ENCODE data around the gene KIR2DL3.
"Not testable (repeated sequence)": the region's sequence is repeated elsewhere in the genome, so short reads cannot be mapped to it uniquely, and the experiment has no call there.

KIR2DL3 gene

GRCh38 chr19:54744080-54744479, 5.8 kb downstream of the KIR2DL3 start:
- DNase-seq, result not testable (repeated sequence)

- not testable (repeated sequence) for DNase-seq
These were observed 9.5 kb downstream of the KIR2DL3 start for GRCh38 chr19:54747614-54748322.

GRCh38 chr19:54750276-54750675, 12.0 kb downstream of the KIR2DL3 start:
- DNase-seq, result not testable (repeated sequence)

GRCh38 chr19:54756204-54757110, 18.1 kb downstream of the KIR2DL3 start:
- DNase-seq, result not testable (repeated sequence)

- not testable (repeated sequence) for DNase-seq
These were observed 20.3 kb downstream of the KIR2DL3 start for GRCh38 chr19:54758577-54758976.

- not testable (repeated sequence) for DNase-seq
These were observed 25.9 kb downstream of the KIR2DL3 start for GRCh38 chr19:54764219-54764618.

GRCh38 chr19:54766464-54766863, 28.2 kb downstream of the KIR2DL3 start:
- not testable (repeated sequence) for DNase-seq

GRCh38 chr19:54769646-54770045, 31.3 kb downstream of the KIR2DL3 start, which contains the start of gene KIR2DL1:
KIR2DL1 (plus strand) TSS chr19:54769793; CDS start chr19:54769851, 58 bp downstream.
- DNase-seq, result not testable (repeated sequence)

- not testable (repeated sequence) for DNase-seq
These were observed 32.2 kb downstream of the KIR2DL3 start for GRCh38 chr19:54770511-54770910.

GRCh38 chr19:54771018-54771960, 33.0 kb downstream of the KIR2DL3 start:
- DNase-seq, result not testable (repeated sequence)

- not testable (repeated sequence) for DNase-seq
These were observed 34.4 kb downstream of the KIR2DL3 start for GRCh38 chr19:54772666-54773065.

- DNase-seq, result not testable (repeated sequence)
These were observed 36.9 kb downstream of the KIR2DL3 start for GRCh38 chr19:54775095-54775815.

GRCh38 chr19:54775830-54776229, 37.5 kb downstream of the KIR2DL3 start:
- not testable (repeated sequence) for DNase-seq

- not testable (repeated sequence) for DNase-seq
These were observed 39.5 kb downstream of the KIR2DL3 start for GRCh38 chr19:54777851-54778250.

- not testable (repeated sequence) for DNase-seq
These were observed 40.6 kb downstream of the KIR2DL3 start for GRCh38 chr19:54778896-54779295.

- DNase-seq, result not testable (repeated sequence)
These were observed 44.6 kb downstream of the KIR2DL3 start for GRCh38 chr19:54782916-54783315.

GRCh38 chr19:54786091-54786723, 47.9 kb downstream of the KIR2DL3 start:
- not testable (repeated sequence) for DNase-seq

- DNase-seq, result not testable (repeated sequence)
These were observed 49.8 kb downstream of the KIR2DL3 start for GRCh38 chr19:54788154-54788553.

- no peak for DNase-seq
These were observed 52.4 kb downstream of the KIR2DL3 start for GRCh38 chr19:54790711-54791110.

GRCh38 chr19:54791476-54791875, 53.2 kb downstream of the KIR2DL3 start:
- no peak for DNase-seq

- DNase-seq, result no peak
These were observed 54.5 kb downstream of the KIR2DL3 start for GRCh38 chr19:54792814-54793213.
